HCT116 (cell line): ENCODE measurements around the gene STIM1. TPM values are rescaled to one million over a fixed set of nuclear protein-coding genes. Genes with fewer than 3 reads are reported as not detected.

ENCODE experiments used
- ATAC-seq: fragments of 200-7000 bp; cut with Tn5 transposase; 2 replicates; pipeline ENCODE4 v1.9.1; 2020; ENCODE audit warnings: mild to moderate bottlenecking, moderate library complexity
- BruUV-seq: library from RNA; stranded (reverse); fragments of 400-500 nt; replicated peaks from 2 replicates; lab custom pipeline; 2021; lab: Mats Ljungman, UMichigan
- CTCF ChIA-PET: fragments of 300-600 bp; sonication (Branson Sonifier 250); formaldehyde crosslinking; loops from one replicate; lab custom pipeline; 2021; ENCODE audit warnings: antibody characterized with exemption; lab: Charles Lee
- POLR2A ChIA-PET: fragments of 300-600, 350-600 bp; sonication (Branson Sonifier 250); formaldehyde crosslinking; loops from one replicate; lab custom pipeline; 2021; ENCODE audit warnings: antibody characterized with exemption; lab: Charles Lee
- RAD21 ChIA-PET, 2 experiments: fragments of 300-600 bp; sonication (Branson Sonifier 250); formaldehyde crosslinking; loops; one replicate each; lab custom pipeline; 2023; ENCODE audit warnings: low total read pairs in 2 of 2; ENCODE audit not compliant: uncharacterized antibody in 2 of 2, unreplicated experiment in 2 of 2, low non-redundant PET in 1 of 2; lab: Charles Lee
- DNase-seq: peaks from one replicate; pipeline ENCODE4 v3.0.0-alpha.2; 2010; ENCODE audit warnings: low read depth, low spot score
- H2AFZ ChIP-seq: fragments of 200-600 bp; shearing (Covaris generic), sonication (generic); 2 replicates; pipeline ENCODE4 v1.6.1; 2017; ENCODE audit warnings: low read depth, mixed run types, mixed read lengths, antibody characterized with exemption, low read length; ENCODE audit not compliant: poor library complexity, severe bottlenecking
- H3K27ac ChIP-seq: 2 replicates; pipeline ENCODE4 v1.5.1; 2012; ENCODE audit warnings: low read depth, low read length
- H3K27me3 ChIP-seq: fragments of 200-600 bp; sonication (generic); 2 replicates; pipeline ENCODE4 v1.6.1; 2016; ENCODE audit warnings: mixed run types, low read length, mixed read lengths; ENCODE audit not compliant: insufficient read depth
- H3K36me3 ChIP-seq, 2 experiments: fragments of 200-500 bp in 1 of 2; fragments of 200-600 bp in 1 of 2; sonication (Bioruptor generic) in 1 of 2; sonication (generic) in 1 of 2; 2 replicates each; pipeline versions ENCODE4 v1.5.1 to v1.6.1; 2014 to 2016; ENCODE audit warnings: low read length in 2 of 2, inconsistent platforms in 1 of 2, mixed read lengths in 1 of 2, mixed run types in 1 of 2; ENCODE audit not compliant: insufficient read depth in 2 of 2, control insufficient read depth in 1 of 2
- H3K4me1 ChIP-seq, 2 experiments: fragments of 200-600 bp in 1 of 2; sonication (generic) in 1 of 2; 2 replicates each; pipeline versions ENCODE4 v1.5.1 to v1.6.1; 2012 to 2017; ENCODE audit warnings: low read length in 2 of 2, inconsistent platforms in 1 of 2, mild to moderate bottlenecking in 1 of 2, mixed read lengths in 1 of 2, mixed run types in 1 of 2, moderate library complexity in 1 of 2; ENCODE audit not compliant: insufficient read depth in 2 of 2, control insufficient read depth in 1 of 2
- H3K4me2 ChIP-seq: fragments of 200-600 bp; sonication (generic); 2 replicates; pipeline ENCODE4 v1.6.1; 2017; ENCODE audit warnings: mixed run types, low read length, mixed read lengths
- H3K4me3 ChIP-seq, 2 experiments: fragments of 200-600 bp in 1 of 2; sonication (generic) in 1 of 2; replicated peaks in 1 of 2; 2 replicates each; pipeline ENCODE4 v1.5.1; 2011 to 2016; ENCODE audit warnings: low read length in 2 of 2, control low read depth in 1 of 2, low read depth in 1 of 2, mild to moderate bottlenecking in 1 of 2, mixed read lengths in 1 of 2, mixed run types in 1 of 2
- H3K79me2 ChIP-seq: fragments of 200-600 bp; sonication (generic); 2 replicates; pipeline ENCODE4 v1.6.1; 2017; ENCODE audit warnings: mild to moderate bottlenecking, mixed run types, low read length, moderate library complexity, mixed read lengths; ENCODE audit not compliant: insufficient read depth
- H3K9ac ChIP-seq: fragments of 200-600 bp; sonication (generic); 2 replicates; pipeline ENCODE4 v1.6.1; 2016; ENCODE audit warnings: low read length, mixed read lengths
- H3K9me2 ChIP-seq: fragments of 200-600 bp; sonication (generic), shearing (Covaris generic); 2 replicates; pipeline ENCODE4 v1.6.1; 2017; ENCODE audit warnings: mixed run types, mild to moderate bottlenecking, moderate library complexity; ENCODE audit not compliant: insufficient read depth
- H3K9me3 ChIP-seq, 2 experiments: fragments of 200-500 bp in 1 of 2; fragments of 200-600 bp in 1 of 2; sonication (Bioruptor generic) in 1 of 2; sonication (generic) in 1 of 2; 2 replicates each; pipeline ENCODE4 v1.6.1; 2014 to 2017; ENCODE audit warnings: low read length in 2 of 2, mixed read lengths in 2 of 2, inconsistent platforms in 1 of 2, low read depth in 1 of 2, mild to moderate bottlenecking in 1 of 2, mixed run types in 1 of 2, moderate library complexity in 1 of 2; ENCODE audit not compliant: control insufficient read depth in 1 of 2, insufficient read depth in 1 of 2
- H4K20me1 ChIP-seq: fragments of 200-600 bp; sonication (generic), shearing (Covaris generic); 2 replicates; pipeline ENCODE4 v1.6.1; 2017; ENCODE audit warnings: mixed run types, mild to moderate bottlenecking, moderate library complexity; ENCODE audit not compliant: insufficient read depth
- EGR1 ChIP-seq: IDR thresholded peaks from 2 replicates; pipeline ENCODE4 v1.6.1; 2012; ENCODE audit warnings: low read depth
- EZH2 ChIP-seq: fragments of 200-600 bp; sonication (generic); IDR thresholded peaks from 2 replicates; pipeline ENCODE4 v1.6.1; 2017; ENCODE audit warnings: antibody characterized with exemption, mixed run types
- FOSL1 ChIP-seq: IDR thresholded peaks from 2 replicates; pipeline ENCODE4 v1.6.1; 2012; ENCODE audit warnings: low read depth
- JUND ChIP-seq: IDR thresholded peaks from 2 replicates; pipeline ENCODE4 v1.6.1; 2012
- POLR2A ChIP-seq: IDR thresholded peaks from 2 replicates; pipeline ENCODE4 v1.7.0; 2011; ENCODE audit warnings: borderline replicate concordance; ENCODE audit not compliant: insufficient read depth, insufficient read length; ENCODE audit errors: extremely low read depth
- RAD21 ChIP-seq: IDR thresholded peaks from 2 replicates; pipeline ENCODE4 v1.6.1; 2012; ENCODE audit warnings: low read depth, mild to moderate bottlenecking
- SIN3A ChIP-seq: IDR thresholded peaks from 2 replicates; pipeline ENCODE4 v1.6.1; 2012; ENCODE audit warnings: low read depth
- SP1 ChIP-seq: IDR thresholded peaks from 2 replicates; pipeline ENCODE4 v1.6.1; 2012; ENCODE audit warnings: low read depth
- TCF7L2 ChIP-seq: IDR thresholded peaks from 2 replicates; pipeline ENCODE4 v1.7.0; 2011; ENCODE audit warnings: borderline replicate concordance, inconsistent platforms; ENCODE audit not compliant: insufficient read depth, insufficient read length; ENCODE audit errors: extremely low read depth
- ZNF274 ChIP-seq: fragments of 200-500 bp; sonication (Bioruptor generic); IDR thresholded peaks from 2 replicates; pipeline ENCODE4 v1.6.1; 2014; ENCODE audit warnings: mild to moderate bottlenecking, low read depth, low read length, inconsistent platforms
- intact Hi-C: fragments of 100-400 bp; cut with micrococcal nuclease; formaldehyde crosslinking; loops from 2 replicates; pipeline ENCODE4 v1.10.0; 2022
- total RNA-seq: library from RNA; stranded (reverse); gene quantifications from one replicate; pipeline ENCODE4 v1.2.1, GENCODE V29; 2021; ENCODE audit not compliant: unreplicated experiment
- TF ChIP-seq, protein P1 (sequence below), 3 experiments: fragments of 200-600 bp in 1 of 3; sonication (generic) in 1 of 3; IDR thresholded peaks in 2 of 3; conservative IDR thresholded peaks in 1 of 3; 2 replicates each; pipeline ENCODE4 v1.5.1; 2012 to 2017; ENCODE audit warnings: low read depth in 2 of 3, low read length in 2 of 3, antibody characterized with exemption in 1 of 3, borderline replicate concordance in 1 of 3, control low read depth in 1 of 3, mild to moderate bottlenecking in 1 of 3, mixed read lengths in 1 of 3, mixed run types in 1 of 3, moderate library complexity in 1 of 3; ENCODE audit not compliant: insufficient read depth in 1 of 3
- TF ChIP-seq, protein P2 (sequence below): IDR thresholded peaks from 2 replicates; pipeline ENCODE4 v1.6.1; 2011; ENCODE audit warnings: mild to moderate bottlenecking, low read length, moderate library complexity; ENCODE audit not compliant: insufficient replicate concordance; ENCODE audit errors: extremely low read depth
- TF ChIP-seq, protein P3 (sequence below): IDR thresholded peaks from 2 replicates; pipeline ENCODE4 v1.6.1; 2012; ENCODE audit warnings: low read depth
- TF ChIP-seq, protein P4 (sequence below): IDR thresholded peaks from 2 replicates; pipeline ENCODE4 v1.6.1; 2012
- TF ChIP-seq, protein P5 (sequence below): IDR thresholded peaks from 2 replicates; pipeline ENCODE4 v1.6.1; 2012

Gene STIM1
- total RNA-seq, 1 experiment from 2014 or later: 22.3 TPM

DNA sequence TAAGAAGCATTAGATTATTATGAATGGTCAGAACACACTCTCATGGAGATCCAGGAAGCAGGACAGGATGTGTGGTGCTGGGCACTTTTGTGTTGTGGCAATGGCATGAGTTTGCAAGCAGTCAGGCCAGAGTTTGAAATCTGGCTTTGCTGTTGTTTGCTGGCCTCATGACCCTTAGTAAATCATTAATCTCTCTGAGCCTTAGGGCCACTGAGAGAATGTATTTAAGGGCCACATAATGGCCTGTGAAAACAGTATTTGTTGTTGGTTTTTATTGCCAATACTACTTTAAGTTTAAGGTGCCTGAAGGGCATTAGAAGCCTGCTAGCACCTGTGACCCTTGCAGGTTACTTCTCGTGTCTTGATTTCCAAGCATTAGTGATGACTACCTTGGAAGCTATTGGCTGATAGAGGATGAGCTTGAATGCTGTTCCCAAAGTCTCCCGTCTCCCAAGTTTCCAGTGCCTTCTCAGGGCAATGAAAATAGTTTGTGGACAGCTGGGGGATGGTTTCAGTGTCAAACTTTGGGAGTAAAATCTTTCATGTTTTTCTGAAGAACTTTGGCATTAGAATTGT lies 24.6 kb downstream of the STIM1 start:
- ChIA-PET POLR2A (no interaction called here), RAD21 (no interaction called here)
- BruUV-seq: no TSS peak

More for the DNA sequence above, 24.6 kb downstream of the STIM1 start:
- Histone ChIP-seq H3K27ac (no peak overlapping the region), H3K4me3 (no peak overlapping the region), H3K4me1 (peaks cover 15 to 34% of the 10 kb centered on the region in 2 experiments), H2AFZ (no peak overlapping the region), H3K79me2 (0 out of 2 replicates have a peak, but pooled peaks cover 6% of the 10 kb centered on the region), H3K36me3 (no peaks in the 10 kb centered on the region), H4K20me1 (no peaks in the 10 kb centered on the region), H3K4me2 (peak overlapping the region; percentile 45), H3K9me2 (no peaks in the 10 kb centered on the region), H3K9me3 (no peaks in the 10 kb centered on the region), H3K9ac (no peak overlapping the region), H3K27me3 (no peaks in the 10 kb centered on the region)
- CTCF ChIA-PET: interaction anchor here (1.5 kb wide), 1 partner anchor 31 kb away, joined by 5 read pairs; no protein-coding TSS in a partner anchor
- TF ChIP-seq FOSL1: no peak
- TF ChIP-seq, protein P1, sequence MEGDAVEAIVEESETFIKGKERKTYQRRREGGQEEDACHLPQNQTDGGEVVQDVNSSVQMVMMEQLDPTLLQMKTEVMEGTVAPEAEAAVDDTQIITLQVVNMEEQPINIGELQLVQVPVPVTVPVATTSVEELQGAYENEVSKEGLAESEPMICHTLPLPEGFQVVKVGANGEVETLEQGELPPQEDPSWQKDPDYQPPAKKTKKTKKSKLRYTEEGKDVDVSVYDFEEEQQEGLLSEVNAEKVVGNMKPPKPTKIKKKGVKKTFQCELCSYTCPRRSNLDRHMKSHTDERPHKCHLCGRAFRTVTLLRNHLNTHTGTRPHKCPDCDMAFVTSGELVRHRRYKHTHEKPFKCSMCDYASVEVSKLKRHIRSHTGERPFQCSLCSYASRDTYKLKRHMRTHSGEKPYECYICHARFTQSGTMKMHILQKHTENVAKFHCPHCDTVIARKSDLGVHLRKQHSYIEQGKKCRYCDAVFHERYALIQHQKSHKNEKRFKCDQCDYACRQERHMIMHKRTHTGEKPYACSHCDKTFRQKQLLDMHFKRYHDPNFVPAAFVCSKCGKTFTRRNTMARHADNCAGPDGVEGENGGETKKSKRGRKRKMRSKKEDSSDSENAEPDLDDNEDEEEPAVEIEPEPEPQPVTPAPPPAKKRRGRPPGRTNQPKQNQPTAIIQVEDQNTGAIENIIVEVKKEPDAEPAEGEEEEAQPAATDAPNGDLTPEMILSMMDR (IDR thresholded peaks at IDR 0.05 in 2 of 3, conservative IDR thresholded peaks at IDR 0.05 in 1 of 3; ENCODE audit: borderline replicate concordance in 1 of 3, insufficient read depth in 1 of 3, low read depth in 2 of 3, low read length in 2 of 3): no peak
- TF ChIP-seq, protein P2, sequence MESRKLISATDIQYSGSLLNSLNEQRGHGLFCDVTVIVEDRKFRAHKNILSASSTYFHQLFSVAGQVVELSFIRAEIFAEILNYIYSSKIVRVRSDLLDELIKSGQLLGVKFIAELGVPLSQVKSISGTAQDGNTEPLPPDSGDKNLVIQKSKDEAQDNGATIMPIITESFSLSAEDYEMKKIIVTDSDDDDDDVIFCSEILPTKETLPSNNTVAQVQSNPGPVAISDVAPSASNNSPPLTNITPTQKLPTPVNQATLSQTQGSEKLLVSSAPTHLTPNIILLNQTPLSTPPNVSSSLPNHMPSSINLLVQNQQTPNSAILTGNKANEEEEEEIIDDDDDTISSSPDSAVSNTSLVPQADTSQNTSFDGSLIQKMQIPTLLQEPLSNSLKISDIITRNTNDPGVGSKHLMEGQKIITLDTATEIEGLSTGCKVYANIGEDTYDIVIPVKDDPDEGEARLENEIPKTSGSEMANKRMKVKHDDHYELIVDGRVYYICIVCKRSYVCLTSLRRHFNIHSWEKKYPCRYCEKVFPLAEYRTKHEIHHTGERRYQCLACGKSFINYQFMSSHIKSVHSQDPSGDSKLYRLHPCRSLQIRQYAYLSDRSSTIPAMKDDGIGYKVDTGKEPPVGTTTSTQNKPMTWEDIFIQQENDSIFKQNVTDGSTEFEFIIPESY: no peak
- TF ChIP-seq, protein P3, sequence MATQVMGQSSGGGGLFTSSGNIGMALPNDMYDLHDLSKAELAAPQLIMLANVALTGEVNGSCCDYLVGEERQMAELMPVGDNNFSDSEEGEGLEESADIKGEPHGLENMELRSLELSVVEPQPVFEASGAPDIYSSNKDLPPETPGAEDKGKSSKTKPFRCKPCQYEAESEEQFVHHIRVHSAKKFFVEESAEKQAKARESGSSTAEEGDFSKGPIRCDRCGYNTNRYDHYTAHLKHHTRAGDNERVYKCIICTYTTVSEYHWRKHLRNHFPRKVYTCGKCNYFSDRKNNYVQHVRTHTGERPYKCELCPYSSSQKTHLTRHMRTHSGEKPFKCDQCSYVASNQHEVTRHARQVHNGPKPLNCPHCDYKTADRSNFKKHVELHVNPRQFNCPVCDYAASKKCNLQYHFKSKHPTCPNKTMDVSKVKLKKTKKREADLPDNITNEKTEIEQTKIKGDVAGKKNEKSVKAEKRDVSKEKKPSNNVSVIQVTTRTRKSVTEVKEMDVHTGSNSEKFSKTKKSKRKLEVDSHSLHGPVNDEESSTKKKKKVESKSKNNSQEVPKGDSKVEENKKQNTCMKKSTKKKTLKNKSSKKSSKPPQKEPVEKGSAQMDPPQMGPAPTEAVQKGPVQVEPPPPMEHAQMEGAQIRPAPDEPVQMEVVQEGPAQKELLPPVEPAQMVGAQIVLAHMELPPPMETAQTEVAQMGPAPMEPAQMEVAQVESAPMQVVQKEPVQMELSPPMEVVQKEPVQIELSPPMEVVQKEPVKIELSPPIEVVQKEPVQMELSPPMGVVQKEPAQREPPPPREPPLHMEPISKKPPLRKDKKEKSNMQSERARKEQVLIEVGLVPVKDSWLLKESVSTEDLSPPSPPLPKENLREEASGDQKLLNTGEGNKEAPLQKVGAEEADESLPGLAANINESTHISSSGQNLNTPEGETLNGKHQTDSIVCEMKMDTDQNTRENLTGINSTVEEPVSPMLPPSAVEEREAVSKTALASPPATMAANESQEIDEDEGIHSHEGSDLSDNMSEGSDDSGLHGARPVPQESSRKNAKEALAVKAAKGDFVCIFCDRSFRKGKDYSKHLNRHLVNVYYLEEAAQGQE: no peak
- TF ChIP-seq RAD21: no peak
- TF ChIP-seq SP1: no peak
- no peak for TF ChIP-seq POLR2A
- no peak for TF ChIP-seq ZNF274
- TF ChIP-seq JUND: no peak
- no peak for TF ChIP-seq SIN3A
- TF ChIP-seq TCF7L2: no peak
- no peak for TF ChIP-seq EGR1
- TF ChIP-seq EZH2: no peak
- TF ChIP-seq, protein P4, sequence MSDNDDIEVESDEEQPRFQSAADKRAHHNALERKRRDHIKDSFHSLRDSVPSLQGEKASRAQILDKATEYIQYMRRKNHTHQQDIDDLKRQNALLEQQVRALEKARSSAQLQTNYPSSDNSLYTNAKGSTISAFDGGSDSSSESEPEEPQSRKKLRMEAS: no peak
- TF ChIP-seq, protein P5, sequence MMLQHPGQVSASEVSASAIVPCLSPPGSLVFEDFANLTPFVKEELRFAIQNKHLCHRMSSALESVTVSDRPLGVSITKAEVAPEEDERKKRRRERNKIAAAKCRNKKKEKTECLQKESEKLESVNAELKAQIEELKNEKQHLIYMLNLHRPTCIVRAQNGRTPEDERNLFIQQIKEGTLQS: no peak
- DNase-seq (no peak), ATAC-seq (no peak; the same call in 1 of the 2 replicates)
- intact Hi-C loops: no loop called here
